A172 (cell line): ENCODE results near the gene AP3D1. TPM values are rescaled to one million over a fixed set of nuclear protein-coding genes. Genes with fewer than 3 reads are reported as not detected.
"Not testable (repeated sequence)": the region's sequence is repeated elsewhere in the genome, so short reads cannot be mapped to it uniquely, and the experiment has no call there.

Experiments used
- DNase-seq: peaks from one replicate; pipeline ENCODE4 v3.0.0-alpha.2; 2015; ENCODE audit warnings: low spot score
- total RNA-seq: library from RNA; depleted of rRNA; stranded (reverse); fragments of >200 nt; shearing (Covaris generic); gene quantifications from 2 replicates; pipeline ENCODE4 v1.2.3, GENCODE V29; 2014

Gene AP3D1
- total RNA-seq, 1 experiment from 2014 or later = 176 TPM

- DNase-seq = no peak
These were observed 500 bp downstream of the AP3D1 start for GRCh38 chr19:2150794-2151338.

GRCh38 chr19:2149980-2150793 is 1.2 kb downstream of the AP3D1 start:
- no peak for DNase-seq

DNA sequence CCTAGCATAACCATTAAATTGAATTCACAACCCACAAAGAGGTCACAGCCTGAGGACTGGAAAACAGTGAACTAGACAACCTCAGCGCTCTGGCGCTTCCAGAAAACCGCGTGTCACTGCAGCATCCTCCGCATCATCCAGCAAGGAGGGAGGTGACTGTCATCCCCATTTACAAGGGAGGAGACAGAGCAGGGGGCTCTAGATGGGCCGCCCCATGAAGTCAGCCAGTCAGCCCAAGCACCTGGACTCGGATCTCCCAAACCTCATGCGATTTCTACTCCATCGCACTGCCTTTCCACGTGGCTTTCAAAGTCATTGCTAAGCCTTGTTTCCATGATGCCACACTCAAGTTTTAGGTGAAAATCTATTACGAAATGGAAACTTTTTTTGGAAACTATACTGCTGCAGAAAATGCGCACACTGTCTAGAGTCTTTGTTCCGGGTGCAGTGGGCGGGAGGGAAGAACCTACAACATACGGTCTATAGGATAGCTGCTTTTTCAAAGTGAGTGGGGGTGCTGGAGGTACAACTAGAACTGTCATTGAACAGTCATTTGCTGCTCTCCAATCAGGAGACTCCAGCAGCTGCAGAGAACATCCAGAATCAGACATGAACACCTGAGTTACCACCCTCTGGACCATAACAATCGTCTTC is 2.8 kb downstream of the AP3D1 start:
- DNase-seq = no peak

DNA sequence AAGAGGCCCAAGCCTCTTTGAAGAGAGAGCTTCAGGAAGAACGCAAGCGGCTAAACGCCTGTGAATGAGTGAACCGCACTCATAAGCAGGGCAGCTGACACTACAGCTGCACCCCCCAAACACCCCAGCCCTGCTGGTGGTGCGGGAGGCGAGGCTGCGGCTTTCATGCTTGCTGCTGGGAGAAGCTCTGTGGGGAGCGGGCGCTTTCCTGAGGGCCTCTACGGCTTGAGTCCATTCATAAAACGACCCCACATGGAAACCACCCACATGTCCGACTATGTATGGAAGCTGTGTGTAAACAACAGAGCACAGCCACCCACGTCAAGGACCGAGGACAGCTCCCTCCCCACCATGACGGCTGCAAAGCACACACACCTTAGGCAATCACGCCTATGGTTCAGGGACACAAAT is 5.5 kb downstream of the AP3D1 start:
- DNase-seq = no peak

- no peak for DNase-seq
These were observed 7.2 kb downstream of the AP3D1 start for GRCh38 chr19:2144190-2144589.

GRCh38 chr19:2142173-2142829 is 9.1 kb downstream of the AP3D1 start:
- DNase-seq = no peak

- DNase-seq = no peak
These were observed 11.2 kb downstream of the AP3D1 start for GRCh38 chr19:2140138-2140569.

- DNase-seq = no peak
These were observed 11.8 kb downstream of the AP3D1 start for GRCh38 chr19:2139385-2140137.

DNA sequence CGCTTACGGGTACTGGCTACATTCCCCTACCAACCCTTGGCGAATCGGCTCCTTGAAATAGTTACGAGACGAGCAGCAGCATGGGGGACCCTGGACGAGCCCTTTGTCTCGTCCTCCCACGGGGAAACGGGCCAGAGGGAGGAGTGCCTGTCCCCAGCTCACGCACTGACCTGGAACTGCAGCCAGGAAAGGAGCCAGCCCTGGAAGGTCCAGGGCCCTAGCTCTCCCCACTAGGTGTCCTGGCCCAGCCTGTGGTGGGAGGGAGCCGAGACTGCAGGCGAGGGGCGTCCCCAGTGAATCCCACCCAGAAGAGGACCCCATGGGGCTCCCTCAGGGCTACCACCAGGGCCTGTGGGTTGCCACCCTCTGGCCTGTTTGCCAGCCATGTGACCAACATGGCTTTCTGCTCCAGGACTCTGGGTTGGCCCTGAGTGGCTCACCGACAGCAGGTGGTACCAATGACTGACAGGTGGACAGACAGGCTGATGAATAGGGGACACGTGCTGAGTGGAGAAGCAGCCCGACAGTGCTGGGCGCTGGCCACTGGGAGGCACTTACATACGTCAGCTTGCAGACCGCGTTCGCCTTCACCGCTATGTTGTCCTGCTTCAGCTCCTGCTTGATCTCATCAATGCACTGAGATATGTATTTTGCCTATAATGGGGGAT is 13.2 kb downstream of the AP3D1 start:
- DNase-seq = no peak

GRCh38 chr19:2136796-2137195 is 14.6 kb downstream of the AP3D1 start:
- DNase-seq = no peak

- DNase-seq = no peak
These were observed 15.6 kb downstream of the AP3D1 start for GRCh38 chr19:2135474-2136402.

GRCh38 chr19:2132731-2133490 is 18.5 kb downstream of the AP3D1 start:
- no peak for DNase-seq

DNA sequence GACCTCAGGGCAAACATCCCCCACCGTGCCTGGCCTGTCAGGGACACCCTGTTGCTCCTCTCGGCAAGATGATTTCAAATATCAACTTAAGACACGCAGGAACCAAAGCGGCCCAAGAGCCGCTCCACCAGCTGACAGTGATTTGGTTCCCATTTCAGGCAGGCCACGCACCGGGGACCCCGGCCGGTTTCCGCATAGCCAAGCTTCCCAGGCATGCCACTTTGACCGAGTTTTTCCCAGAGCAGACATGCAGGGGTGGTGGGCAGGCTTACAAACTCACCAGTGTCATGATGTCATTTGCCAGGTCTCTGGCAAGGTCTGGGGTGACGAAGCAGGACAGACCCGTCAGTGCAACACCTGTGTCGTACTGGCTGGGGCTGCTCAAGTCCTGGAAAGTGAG is 19.2 kb downstream of the AP3D1 start:
- DNase-seq = no peak

DNA sequence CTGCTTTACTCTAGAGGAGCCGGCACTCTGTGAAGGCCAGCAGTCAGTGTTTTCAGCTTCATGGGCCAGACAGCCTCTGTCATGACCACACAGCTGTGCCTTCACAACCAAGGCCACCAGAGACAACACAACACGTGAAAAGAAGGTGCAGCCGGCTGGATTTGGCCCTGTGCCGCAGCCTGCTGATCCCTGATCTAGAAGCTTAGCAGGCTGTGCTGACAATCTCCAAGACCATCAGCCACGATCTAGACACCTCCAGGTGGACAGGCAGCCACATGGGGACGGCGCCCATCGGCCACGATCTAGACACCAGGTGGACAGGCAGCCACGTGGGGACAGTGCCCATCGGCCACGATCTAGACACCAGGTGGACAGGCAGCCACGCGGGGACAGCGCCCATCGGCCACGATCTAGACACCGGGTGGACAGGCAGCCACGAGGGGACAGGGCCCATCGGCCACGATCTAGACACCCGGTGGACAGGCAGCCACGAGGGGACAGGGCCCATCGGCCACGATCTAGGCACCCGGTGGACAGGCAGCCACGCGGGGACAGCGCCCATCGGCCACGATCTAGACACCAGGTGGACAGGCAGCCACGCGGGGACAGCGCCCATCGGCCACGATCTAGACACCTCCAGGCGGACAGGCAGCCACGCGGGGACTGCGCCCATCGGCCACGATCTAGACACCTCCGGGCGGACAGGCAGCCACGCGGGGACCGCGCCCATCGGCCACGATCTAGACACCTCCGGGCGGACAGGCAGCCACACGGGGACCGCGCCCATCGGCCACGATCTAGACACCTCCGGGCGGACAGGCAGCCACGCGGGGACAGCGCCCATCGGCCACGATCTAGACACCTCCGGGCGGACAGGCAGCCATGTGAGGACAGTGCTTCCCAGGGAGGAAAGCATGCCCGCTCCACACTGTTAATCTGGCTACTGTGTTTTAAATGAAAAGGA is 20.1 kb downstream of the AP3D1 start:
- DNase-seq = not testable (repeated sequence)

DNA sequence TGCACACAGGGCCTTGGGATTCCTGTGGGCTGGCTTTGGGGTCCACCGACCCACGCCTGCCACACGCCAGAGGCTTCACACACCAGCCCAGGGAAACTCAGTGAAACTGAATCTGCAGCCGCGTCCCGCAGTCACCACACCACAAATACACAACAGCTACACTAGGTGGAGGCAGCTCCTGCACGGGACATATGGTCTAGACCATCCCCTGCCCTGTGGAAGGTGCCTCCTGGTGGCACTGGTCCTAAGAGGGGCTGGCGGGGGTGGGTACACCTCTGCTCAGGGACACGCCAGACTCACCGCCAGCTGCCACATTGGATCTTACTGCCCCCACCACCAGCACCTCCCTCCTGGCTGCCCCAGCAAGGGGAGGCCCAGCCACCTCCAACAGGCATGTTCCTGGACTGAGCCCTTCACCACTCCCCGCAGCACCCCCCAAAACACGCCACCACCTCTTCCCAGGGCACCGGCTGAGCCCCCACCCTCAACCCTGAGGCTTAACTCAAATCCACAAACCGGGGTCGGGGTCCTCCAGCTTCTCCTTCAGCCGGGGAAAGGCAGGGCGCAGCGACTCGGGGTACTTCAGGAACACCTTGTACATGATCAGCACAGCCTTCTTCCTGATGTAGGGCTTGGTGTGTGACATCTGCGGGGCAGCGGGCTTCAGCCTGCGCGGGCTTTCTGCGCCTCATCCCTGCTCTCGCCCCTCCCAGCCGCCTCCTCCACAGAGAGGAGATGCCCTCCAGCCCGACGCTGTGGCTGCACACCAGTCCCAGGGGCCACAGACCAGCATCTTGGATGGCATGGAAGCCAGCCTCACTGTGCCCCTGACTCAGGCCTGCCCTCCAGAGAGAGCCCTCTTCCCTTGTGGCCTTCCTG is 21.2 kb downstream of the AP3D1 start:
- DNase-seq = no peak

DNA sequence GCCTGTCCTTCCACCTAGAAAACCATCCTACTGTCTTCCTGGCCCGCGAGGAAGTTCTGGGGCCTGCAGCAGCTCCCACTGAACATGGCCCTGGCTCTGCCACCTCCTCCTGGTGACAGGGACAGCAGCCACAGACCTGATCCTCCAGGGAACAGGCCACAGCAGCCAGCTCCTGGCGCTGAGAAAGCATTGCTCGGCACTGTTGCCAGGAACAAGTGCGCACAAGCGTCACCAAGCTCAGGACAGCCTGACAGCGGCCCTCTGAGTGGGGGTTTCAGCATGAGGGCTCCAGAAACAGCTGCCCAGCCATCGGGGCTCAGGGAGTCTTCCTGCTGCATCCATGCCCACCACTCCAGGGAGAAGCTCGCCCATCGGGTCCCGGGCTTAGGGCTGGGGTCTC is 21.9 kb downstream of the AP3D1 start:
- no peak for DNase-seq

DNA sequence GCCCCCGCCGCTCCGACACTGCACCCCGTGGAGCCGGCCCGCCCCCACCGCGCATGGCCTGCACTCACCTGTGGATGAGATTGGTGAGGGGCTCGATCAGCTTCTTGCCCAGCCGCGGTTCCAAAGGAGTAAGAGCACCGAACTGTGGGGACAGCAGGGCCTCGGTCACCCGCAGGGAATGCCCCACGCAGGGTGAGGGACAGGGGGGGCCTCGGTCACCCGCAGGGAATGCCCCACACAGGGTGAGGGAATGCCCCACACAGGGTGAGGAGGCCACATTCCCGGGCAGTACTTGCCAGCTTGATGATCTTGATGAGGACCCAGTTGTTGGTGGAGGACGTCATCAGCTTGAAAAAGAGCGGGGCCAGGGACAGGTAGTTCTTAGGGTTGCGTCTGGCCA is 22.3 kb downstream of the AP3D1 start:
- no peak for DNase-seq
